K562 (cell line): ENCODE data around the gene FAM110D. TPM values are rescaled to one million over a fixed set of nuclear protein-coding genes. Genes with fewer than 3 reads are reported as not detected.
A peak's percentile ranks its signal among the peaks of the same experiment; 100 is the strongest.

Experiments used
- CREBBP ChIP-seq: IDR thresholded peaks from one replicate; pipeline ENCODE4 v1.6.1; 2012; ENCODE audit warnings: low read depth, mild to moderate bottlenecking, control low read depth, inconsistent platforms, low read length
- DNMT1 ChIP-seq: fragments of 450-650 bp; IDR thresholded peaks from 2 replicates; pipeline ENCODE4 v1.6.1; 2016; ENCODE audit warnings: antibody characterized with exemption, mild to moderate bottlenecking
- HES1 ChIP-seq: fragments of 450-650 bp; IDR thresholded peaks from 2 replicates; pipeline ENCODE4 v1.6.1; 2016; ENCODE audit warnings: low read depth, mild to moderate bottlenecking, moderate library complexity
- HIVEP1 ChIP-seq: fragments of 250-450 bp; sonication (Bioruptor Pico); IDR thresholded peaks from 2 replicates; pipeline ENCODE4 v1.4.0; 2020; ENCODE audit warnings: mild to moderate bottlenecking
- IFI16 ChIP-seq: fragments of 250-450 bp; sonication (Bioruptor Pico); IDR thresholded peaks from 2 replicates; pipeline ENCODE4 v2.1.2; 2022; ENCODE audit warnings: mild to moderate bottlenecking, inconsistent platforms
- MCM2 ChIP-seq: fragments of 450-650 bp; IDR thresholded peaks from 2 replicates; pipeline ENCODE4 v1.6.1; 2017; ENCODE audit warnings: low read depth, mild to moderate bottlenecking
- MCM3 ChIP-seq: fragments of 450-650 bp; IDR thresholded peaks from 2 replicates; pipeline ENCODE4 v1.6.1; 2016
- PHB ChIP-seq: fragments of 250-450 bp; sonication (Bioruptor Pico); IDR thresholded peaks from 2 replicates; pipeline ENCODE4 v1.5.0; 2021
- PHF8 ChIP-seq: fragments of 200-600 bp; sonication (generic); IDR thresholded peaks from 2 replicates; pipeline ENCODE4 v1.6.1; 2012; ENCODE audit warnings: mixed run types, mild to moderate bottlenecking, inconsistent platforms, low read length, moderate library complexity, borderline replicate concordance
- POLR2A ChIP-seq: fragments of 450-650 bp; conservative IDR thresholded peaks from 2 replicates; pipeline ENCODE4 v1.6.1; 2016
- POLR2B ChIP-seq: fragments of 450-650 bp; IDR thresholded peaks from 2 replicates; pipeline ENCODE4 v1.6.1; 2018; ENCODE audit warnings: low read depth; ENCODE audit not compliant: partially characterized antibody
- POLR2G ChIP-seq: fragments of 200-400 bp; formaldehyde crosslinking; IDR thresholded peaks from 2 replicates; pipeline ENCODE4 v1.6.1; 2017; ENCODE audit warnings: low read depth, mild to moderate bottlenecking, antibody characterized with exemption, low read length, moderate library complexity
- PRPF4 ChIP-seq: fragments of 200-400 bp; formaldehyde crosslinking; IDR thresholded peaks from one replicate; pipeline ENCODE4 v1.6.1; 2017; ENCODE audit warnings: low read length, low read depth, mild to moderate bottlenecking; ENCODE audit not compliant: insufficient read depth, poor library complexity, severe bottlenecking
- RAD51 ChIP-seq: fragments of 450-650 bp; IDR thresholded peaks from 2 replicates; pipeline ENCODE4 v1.7.1; 2016; ENCODE audit warnings: low read depth, mild to moderate bottlenecking, borderline replicate concordance
- ZBTB1 ChIP-seq: sonication (generic); formaldehyde crosslinking; IDR thresholded peaks from 2 replicates; pipeline ENCODE4 v1.8.1; 2023; ENCODE audit warnings: missing genetic modification reagents, low read depth, mild to moderate bottlenecking, borderline replicate concordance
- ZNF197 ChIP-seq: fragments of 200-800 bp; sonication (Bioruptor generic); IDR thresholded peaks from 2 replicates; pipeline ENCODE4 v1.6.1; 2016; ENCODE audit warnings: low read depth, missing genetic modification characterization, missing compliant biosample characterization
- ZNF436 ChIP-seq: fragments of 250-450, 450-650 bp; sonication (Bioruptor Pico); formaldehyde crosslinking; IDR thresholded peaks from 2 replicates; pipeline ENCODE4 v1.7.0; 2020; ENCODE audit warnings: mild to moderate bottlenecking
- ZNF695 ChIP-seq: fragments of 450-650 bp; formaldehyde crosslinking; IDR thresholded peaks from 2 replicates; pipeline ENCODE4 v1.4.0; 2020; ENCODE audit warnings: mild to moderate bottlenecking, moderate library complexity
- polyA plus RNA-seq, 8 experiments: library from polyadenylated mRNA; depleted of rRNA in 4 of 8; stranded (reverse) in 5 of 8; unstranded in 3 of 8; fragments of >200 nt; fragmentation: Nextera tagmentation in 2 of 8; fragmentation: Illumina TruSeq in 1 of 8; extraction: Ambion mirVana in 2 of 8; extraction: Trizol in 1 of 8; gene quantifications; 2 replicates each; pipeline versions ENCODE4 v1.2.1 to v1.2.3, GENCODE V29; 2011 to 2014; ENCODE audit warnings: inconsistent platforms in 1 of 8, missing spikeins in 1 of 8
- total RNA-seq, 7 experiments: library from RNA; depleted of rRNA in 6 of 7; stranded (reverse); fragments of >200 nt in 6 of 7; fragmentation: Illumina TruSeq in 2 of 7; extraction: Trizol in 2 of 7; gene quantifications; 2 replicates each; pipeline versions ENCODE4 v1.2.1 to v1.2.3, GENCODE V29; 2011 to 2021; ENCODE audit warnings: low replicate concordance in 1 of 7
- TF ChIP-seq, protein P1 (sequence below): fragments of 450-650 bp; IDR thresholded peaks from 2 replicates; pipeline ENCODE4 v1.7.1; 2018; ENCODE audit warnings: mild to moderate bottlenecking, low read depth; ENCODE audit not compliant: partially characterized antibody
- TF ChIP-seq, protein P2 (sequence below): IDR thresholded peaks from 2 replicates; pipeline ENCODE4 v1.6.1; 2012; ENCODE audit warnings: low read depth, low read length, improper control_type of control experiment, borderline replicate concordance

Gene FAM110D
- total and polyA plus RNA-seq, 9 of the 15 experiments (the other 6 are each of a cell fraction or from before 2014, with no cell fraction given), result 0.04 to 1.1 (median 0.33) TPM

GRCh38 chr1:26126321-26127084 is 32.4 kb upstream of the FAM110D start (continued):
- TF ChIP-seq, protein P1, sequence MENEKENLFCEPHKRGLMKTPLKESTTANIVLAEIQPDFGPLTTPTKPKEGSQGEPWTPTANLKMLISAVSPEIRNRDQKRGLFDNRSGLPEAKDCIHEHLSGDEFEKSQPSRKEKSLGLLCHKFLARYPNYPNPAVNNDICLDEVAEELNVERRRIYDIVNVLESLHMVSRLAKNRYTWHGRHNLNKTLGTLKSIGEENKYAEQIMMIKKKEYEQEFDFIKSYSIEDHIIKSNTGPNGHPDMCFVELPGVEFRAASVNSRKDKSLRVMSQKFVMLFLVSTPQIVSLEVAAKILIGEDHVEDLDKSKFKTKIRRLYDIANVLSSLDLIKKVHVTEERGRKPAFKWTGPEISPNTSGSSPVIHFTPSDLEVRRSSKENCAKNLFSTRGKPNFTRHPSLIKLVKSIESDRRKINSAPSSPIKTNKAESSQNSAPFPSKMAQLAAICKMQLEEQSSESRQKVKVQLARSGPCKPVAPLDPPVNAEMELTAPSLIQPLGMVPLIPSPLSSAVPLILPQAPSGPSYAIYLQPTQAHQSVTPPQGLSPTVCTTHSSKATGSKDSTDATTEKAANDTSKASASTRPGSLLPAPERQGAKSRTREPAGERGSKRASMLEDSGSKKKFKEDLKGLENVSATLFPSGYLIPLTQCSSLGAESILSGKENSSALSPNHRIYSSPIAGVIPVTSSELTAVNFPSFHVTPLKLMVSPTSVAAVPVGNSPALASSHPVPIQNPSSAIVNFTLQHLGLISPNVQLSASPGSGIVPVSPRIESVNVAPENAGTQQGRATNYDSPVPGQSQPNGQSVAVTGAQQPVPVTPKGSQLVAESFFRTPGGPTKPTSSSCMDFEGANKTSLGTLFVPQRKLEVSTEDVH, result peak; percentile 62
- peak; percentile 74; the same call in 1 of the 2 replicates for TF ChIP-seq HIVEP1
- peak; percentile 87; the same call in 1 of the 2 replicates for TF ChIP-seq PHB (CRISPR knock-in tag)
- 0 out of 2 replicates have a peak, but pooled peaks have one; percentile 88 for TF ChIP-seq ZNF197
- TF ChIP-seq ZNF695 (CRISPR knock-in tag), result peak; percentile 20; the same call in 1 of the 2 replicates
- TF ChIP-seq, protein P2, sequence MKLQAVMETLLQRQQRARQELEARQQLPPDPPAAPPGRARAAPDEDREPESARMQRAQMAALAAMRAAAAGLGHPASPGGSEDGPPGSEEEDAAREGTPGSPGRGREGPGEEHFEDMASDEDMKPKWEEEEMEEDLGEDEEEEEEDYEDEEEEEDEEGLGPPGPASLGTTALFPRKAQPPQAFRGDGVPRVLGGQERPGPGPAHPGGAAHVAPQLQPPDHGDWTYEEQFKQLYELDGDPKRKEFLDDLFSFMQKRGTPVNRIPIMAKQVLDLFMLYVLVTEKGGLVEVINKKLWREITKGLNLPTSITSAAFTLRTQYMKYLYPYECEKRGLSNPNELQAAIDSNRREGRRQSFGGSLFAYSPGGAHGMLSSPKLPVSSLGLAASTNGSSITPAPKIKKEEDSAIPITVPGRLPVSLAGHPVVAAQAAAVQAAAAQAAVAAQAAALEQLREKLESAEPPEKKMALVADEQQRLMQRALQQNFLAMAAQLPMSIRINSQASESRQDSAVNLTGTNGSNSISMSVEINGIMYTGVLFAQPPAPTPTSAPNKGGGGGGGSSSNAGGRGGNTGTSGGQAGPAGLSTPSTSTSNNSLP, result peak; percentile 90
- no peak for TF ChIP-seq MCM3
- peak; percentile 85 for TF ChIP-seq HES1
- TF ChIP-seq IFI16 (CRISPR knock-in tag), result peak; percentile 17; the same call in 1 of the 2 replicates
- TF ChIP-seq MCM2, result no peak
- no peak for TF ChIP-seq DNMT1
- TF ChIP-seq POLR2A, result peak; percentile 83
- TF ChIP-seq PHF8, result peak; percentile 20; the same call in 1 of the 2 replicates
- TF ChIP-seq PRPF4, result no peak
- TF ChIP-seq ZNF436 (CRISPR knock-in tag), result peak; percentile 55; the same call in 1 of the 2 replicates
- TF ChIP-seq POLR2B, result peak; percentile 88
- no peak for TF ChIP-seq CREBBP
- no peak for TF ChIP-seq ZBTB1 (CRISPR knock-in tag)
- peak; percentile 55; the same call in 1 of the 2 replicates for TF ChIP-seq RAD51
- peak; percentile 55 for TF ChIP-seq POLR2G
